ENCODE measurements around the gene BANK1.

DNA sequence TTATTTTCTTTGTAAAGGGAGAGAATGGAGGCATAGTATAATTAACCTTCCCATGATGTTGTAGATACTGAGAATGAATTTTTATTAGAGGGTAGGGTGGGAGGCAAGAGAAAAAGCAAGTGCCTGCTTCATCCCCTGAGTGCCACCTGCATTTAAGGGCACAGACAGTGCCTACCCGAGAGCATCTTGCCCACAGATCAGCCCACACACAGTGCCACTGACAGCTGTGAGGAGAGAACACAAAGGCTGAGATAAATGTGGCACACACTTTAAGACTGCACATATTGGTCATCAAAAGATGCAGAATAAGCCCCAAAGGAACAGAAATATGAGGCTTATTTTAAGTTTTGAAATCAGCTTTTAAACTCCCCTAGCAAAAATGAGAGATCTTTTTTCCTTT, 304.0 kb downstream of the BANK1 start:
- TF ChIP-seq, protein P1, sequence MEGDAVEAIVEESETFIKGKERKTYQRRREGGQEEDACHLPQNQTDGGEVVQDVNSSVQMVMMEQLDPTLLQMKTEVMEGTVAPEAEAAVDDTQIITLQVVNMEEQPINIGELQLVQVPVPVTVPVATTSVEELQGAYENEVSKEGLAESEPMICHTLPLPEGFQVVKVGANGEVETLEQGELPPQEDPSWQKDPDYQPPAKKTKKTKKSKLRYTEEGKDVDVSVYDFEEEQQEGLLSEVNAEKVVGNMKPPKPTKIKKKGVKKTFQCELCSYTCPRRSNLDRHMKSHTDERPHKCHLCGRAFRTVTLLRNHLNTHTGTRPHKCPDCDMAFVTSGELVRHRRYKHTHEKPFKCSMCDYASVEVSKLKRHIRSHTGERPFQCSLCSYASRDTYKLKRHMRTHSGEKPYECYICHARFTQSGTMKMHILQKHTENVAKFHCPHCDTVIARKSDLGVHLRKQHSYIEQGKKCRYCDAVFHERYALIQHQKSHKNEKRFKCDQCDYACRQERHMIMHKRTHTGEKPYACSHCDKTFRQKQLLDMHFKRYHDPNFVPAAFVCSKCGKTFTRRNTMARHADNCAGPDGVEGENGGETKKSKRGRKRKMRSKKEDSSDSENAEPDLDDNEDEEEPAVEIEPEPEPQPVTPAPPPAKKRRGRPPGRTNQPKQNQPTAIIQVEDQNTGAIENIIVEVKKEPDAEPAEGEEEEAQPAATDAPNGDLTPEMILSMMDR (IDR thresholded peaks at IDR 0.05) = no peak
- TF ChIP-seq POLR2A (IDR thresholded peaks at IDR 0.05) = no peak
